Activated CD4-positive, alpha-beta T cell treated with anti-CD3 and anti-CD28 coated beads, Interleukin-2, Interleukin-4, amounts not matched to agents 100 ng/mL and 50 ng/mL, durations not matched to agents 16 hours and 8 hours (primary cell): ENCODE measurements around the gene DOLK.
A peak's percentile ranks its signal among the peaks of the same experiment; 100 is the strongest.
"Not testable (repeated sequence)": the region's sequence is repeated elsewhere in the genome, so short reads cannot be mapped to it uniquely, and the experiment has no call there.

Source experiments
- DNase-seq: peaks from one replicate; pipeline ENCODE4 v3.0.0-alpha.2; 2020; ENCODE audit warnings: low spot score

The DOLK gene

DNA sequence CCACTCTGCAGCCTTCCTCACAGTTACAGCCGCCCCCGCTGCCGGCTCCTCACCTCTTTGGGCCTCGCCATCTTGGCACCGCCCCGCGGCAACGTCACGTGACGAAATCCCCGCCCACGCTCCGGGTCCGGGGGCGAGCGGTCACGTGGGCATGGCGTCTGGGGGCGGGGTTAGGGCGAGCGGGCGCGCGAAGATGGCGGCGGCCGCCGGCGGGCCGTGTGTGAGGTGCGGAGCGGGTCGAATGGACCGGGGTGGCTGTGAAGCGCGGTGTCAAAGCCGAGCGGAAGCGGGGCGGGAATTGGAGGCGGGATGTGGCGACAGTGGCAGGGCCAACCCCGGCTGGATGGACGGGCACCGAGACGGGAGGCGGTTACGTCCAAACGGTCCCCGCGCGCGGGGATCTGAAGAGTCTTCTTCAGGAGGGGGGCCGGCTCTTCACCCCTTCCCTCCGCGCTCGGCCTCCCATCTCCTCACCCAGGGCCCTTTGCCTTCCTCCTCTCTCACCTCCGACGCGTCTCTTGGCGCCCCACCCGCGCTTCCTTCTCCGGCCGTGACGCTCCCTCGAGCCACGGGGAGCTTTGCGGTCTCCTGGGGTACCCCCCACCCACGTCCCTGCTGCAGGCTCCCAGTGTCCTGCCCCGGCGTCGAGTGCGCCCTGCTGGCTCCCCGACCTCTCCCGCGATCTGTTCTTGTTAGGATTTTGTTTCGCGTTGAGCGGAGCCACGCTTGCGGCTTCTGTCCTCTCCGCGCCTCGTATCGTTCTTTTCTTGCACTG, at the start of gene DOLK, which contains the start of gene NUP188:
DOLK (minus strand) TSS at position 77 of the 775 bp plus-strand sequence. CDS start 300 bp downstream, outside the sequence.
NUP188 (plus strand) TSS at position 173 of the 775 bp plus-strand sequence; CDS start at position 194, 21 bp downstream.
- DNase-seq = peak; percentile 98

DNA sequence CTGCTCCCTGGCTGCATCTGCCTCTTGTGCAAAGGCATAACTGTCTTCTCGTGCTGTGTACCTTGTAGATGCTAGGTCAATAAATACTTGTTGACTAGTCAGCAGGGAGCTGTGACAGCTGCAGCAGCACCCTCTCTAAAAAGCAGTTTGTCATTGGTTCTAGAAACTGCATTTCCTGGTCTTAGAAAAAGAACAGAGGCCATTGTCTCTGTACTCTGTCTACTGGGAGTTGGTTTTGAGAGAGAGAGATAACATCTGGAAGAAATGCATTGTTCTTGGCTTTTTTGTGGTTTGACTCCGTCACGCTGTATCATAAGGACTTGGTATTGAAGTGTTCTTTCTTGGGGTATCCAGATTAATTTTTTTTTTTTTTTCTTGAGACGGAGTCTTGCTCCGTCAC, 48.4 kb upstream of the DOLK start:
- DNase-seq = no peak

- DNase-seq = no peak
Observed at GRCh38 chr9:128992995-128993394, 45.6 kb upstream of the DOLK start.

- DNase-seq = no peak
Observed at GRCh38 chr9:128987805-128988204, 40.4 kb upstream of the DOLK start.

GRCh38 chr9:128986671-128987070, 39.3 kb upstream of the DOLK start:
- DNase-seq = no peak

GRCh38 chr9:128983536-128983935, 36.1 kb upstream of the DOLK start:
- no peak for DNase-seq

DNA sequence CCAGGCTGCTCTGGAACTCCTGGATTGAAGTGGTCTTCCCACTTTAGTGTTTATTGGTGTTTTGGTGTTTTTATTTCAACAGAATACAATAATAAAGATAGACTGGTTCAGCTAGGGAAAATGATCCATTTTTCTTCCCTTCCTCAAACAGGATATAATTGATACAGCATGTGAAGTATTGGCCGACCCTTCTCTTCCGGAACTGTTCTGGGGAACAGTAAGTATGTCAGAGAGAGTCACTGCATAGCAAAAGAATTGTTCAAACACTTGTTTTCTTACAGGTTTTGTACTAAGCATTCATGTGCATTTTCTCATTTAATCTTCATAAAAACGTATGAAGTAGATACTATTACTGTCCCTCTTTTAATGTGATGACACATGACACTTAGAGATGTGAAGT, 31.7 kb upstream of the DOLK start:
- DNase-seq = no peak

DNA sequence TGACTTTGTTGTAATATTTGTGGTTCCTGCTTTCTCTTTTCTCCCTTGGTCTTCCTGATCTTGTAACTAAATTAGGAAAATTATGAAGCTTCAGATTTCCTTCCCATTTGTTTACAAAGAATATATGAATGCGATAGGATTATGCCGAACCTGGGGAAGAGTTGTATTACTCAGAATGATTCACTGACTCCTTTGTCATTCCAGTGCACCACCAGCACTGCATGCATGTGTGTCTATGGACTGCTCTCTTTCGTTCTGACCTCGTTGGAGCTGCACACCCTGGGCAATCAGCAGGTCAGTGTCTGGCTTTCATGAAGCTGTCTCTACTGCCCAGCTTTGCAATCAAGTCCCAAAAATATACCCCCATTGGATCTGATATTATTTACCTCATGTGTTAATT, 25.6 kb upstream of the DOLK start:
- no peak for DNase-seq

- DNase-seq = no peak
Observed at GRCh38 chr9:128969491-128969890, 22.1 kb upstream of the DOLK start.

- not testable (repeated sequence) for DNase-seq
Observed at GRCh38 chr9:128961403-128961802, 14.0 kb upstream of the DOLK start.

DNA sequence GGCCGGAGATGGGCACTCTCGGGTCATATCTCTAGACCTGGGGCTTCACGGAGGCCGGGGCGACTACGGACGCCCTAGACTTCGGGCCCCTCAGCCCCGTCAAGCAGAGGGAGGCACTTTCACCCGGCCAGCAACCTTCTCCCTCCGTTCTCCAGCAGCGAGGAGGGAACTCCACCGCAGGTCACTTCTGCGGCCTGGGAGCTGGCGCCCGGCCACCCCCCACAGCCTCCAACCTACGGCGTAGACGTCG, 201 bp downstream of the DOLK start:
- DNase-seq = no peak

DNA sequence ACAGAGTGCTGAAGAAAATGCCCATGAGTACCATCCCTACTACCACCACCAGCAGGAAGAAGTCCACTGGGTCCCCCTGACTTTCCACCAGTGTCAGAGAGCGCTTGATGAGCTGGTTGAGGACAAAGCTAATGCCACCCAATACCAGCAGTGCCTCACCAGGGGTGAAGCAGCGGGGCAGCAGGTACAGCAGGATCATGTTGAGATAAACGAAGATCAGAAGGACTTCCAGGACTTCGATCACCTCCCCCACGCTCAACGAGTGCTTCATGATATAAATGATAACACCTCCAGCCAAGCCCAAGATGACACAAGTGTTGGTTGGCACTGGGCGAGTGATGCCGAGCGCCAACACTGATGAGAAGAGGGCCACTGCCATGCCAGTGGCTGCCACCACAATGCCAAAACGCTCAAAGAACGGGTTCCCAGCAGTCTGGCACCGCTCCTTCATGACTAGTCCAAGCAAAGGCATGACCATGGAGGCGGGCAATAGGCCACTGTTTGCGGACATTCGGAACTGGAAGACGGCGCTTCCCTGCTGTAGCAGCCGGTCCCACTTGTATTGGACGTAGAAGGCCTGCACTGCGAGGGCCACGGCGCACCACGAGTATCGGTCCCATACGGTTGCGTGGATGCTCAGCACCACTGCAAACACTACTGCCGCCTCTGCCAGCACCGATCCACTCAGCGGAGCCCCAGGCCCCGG, 679 bp downstream of the DOLK start:
- DNase-seq = peak; percentile 9

DNA sequence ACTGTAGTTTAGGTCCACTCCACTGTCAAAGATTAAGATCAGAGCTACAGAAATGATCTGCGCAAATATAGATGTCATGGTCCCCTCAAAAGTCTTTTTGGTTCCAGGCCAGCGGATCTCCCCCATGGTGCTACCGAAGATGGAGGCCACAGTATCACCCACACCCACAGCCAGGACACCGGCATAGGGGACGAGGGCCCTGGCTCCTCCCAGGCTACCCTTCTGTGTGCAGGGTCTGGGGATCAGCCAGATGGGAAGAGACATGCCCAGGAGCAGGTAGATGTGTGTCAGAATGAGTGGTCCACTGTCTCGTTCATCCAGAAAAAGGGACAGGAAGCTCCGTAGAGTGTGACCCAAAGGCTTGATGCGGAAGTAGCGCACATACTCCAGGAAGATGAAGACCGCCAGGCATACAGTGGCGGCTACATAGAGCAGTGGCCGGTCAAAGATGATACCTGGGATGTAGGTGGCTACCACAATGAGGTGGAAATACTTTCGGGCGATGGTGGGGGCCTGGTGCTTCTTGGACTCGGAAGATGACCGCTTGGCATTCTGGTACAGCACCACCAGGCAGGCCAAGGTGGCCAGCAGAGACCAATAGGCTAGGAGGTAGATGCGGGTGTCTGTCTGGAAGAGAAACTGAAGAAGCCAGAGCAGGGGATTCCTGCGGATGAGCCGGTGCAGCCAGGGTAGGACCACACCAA, 1.5 kb downstream of the DOLK start:
- DNase-seq = no peak

DNA sequence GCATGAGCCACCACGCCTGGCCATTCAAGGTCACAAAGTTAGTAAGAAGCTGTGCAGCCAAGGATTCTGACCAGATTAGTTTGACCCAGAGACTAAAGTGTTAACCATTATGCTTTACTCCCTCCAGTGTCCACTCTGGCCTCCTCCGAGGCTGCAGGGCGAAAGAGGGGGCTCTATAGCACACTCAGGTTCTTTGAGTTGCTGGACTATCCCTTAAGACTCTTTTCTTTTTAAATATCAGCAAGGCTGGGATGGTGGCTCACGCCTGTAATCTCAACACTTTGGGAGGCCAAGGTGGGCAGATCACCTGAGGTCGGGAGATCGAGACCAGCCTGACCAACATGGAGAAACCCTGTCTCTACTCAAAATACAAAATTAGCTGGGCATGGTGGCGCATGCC, 2.4 kb downstream of the DOLK start:
- not testable (repeated sequence) for DNase-seq

DNA sequence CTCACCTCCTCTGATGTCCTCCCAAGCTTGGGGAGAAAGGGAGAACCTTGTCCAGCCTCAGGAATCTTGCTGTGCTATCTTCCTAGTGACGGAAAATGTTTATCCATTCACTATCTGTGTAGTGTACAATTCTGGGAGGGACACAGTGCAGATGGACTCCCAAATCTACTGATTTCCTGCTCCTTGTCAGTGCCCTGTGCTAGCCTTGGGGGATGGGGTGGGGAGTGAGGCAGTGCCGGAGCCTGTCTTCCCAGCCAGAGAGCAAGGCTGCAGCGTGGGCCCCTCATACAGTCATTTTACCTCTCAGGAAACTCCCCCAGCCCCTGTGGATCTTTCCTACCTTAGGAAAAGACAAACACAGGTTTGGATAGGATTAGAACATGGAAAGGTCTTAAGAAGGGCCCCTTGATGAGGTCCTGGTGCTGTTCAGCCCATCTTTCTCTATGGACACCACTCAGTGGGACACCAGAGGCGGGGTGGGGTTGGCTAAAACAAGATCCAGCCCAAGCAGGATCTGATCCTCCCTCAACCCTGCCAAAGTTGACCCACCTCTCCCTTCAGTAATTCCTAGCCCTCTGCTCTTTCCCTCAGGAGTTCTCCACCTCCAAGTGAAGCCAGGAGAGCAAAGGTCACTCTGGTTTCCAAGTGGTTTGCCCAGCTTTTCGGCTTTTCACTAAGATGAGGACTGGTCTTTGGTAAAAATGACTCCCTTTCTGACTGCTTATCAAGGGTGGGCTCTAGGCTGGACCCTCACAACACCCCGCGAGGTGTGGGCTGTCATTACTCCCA, 3.4 kb downstream of the DOLK start:
- no peak for DNase-seq

DNA sequence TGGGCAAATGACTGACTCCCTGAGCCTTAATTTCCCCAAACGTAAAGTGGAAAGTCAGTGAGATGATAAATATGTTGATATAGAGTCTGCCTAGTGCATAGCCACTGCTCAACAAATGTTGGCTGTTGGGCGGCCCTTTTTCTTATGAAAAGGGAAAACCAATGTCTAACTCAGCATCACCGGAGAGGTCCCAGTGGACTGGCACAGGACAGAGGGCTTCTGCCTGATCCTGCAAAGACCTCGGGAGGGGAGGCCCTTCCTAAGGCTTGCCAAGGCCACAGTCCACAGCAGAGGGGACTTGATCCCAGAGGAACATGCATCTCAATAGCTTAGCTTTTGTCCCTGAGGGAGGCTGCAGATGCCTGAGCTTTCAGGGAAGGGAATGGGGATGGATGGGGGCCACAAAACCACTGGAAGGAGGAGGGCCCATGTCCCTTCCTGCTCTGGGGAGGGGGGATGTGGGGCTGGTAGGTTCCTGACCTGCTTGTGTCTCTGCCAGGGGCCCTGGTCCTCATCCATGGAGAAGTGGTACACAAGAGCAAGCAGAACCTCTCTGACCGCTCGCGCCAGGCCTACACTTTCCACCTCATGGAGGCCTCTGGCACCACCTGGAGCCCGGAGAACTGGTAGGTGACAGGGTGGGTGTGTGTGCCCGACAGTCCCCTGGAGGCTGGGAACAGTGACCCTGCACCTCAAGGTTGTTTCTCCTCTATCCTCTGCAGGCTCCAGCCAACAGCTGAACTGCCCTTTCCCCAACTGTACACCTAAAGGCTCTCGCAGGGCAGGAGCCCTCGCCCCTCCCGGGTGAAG, 6.3 kb downstream of the DOLK start:
- no peak for DNase-seq

DNA sequence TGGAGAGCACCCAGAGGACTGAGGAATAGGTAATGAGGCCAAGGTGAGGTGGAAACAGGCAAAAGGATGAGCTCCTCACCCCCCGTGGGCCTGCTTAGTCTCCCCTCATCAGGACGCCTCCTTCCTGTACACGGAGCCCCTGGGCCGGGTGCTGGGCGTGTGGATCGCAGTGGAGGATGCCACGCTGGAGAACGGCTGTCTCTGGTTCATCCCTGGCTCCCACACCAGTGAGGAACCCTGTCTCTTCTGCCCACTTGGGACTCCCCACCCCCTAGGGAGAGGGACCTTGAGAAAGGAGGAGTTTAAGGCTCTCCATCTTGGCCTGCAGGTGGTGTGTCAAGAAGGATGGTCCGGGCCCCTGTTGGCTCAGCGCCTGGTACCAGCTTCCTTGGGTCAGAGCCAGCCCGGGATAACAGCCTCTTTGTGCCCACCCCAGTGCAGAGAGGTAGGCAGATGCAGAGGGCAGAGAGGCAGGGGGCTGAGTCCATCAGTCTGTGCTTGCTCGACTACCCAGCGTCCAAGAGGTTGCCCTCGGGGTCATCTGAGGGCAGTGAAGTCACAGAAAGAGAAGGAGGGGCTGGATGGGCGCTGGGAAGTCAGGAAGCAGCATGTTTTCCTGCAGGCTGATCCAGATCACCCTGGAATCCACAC, 7.0 kb downstream of the DOLK start:
- no peak for DNase-seq

GRCh38 chr9:128937310-128938165, 9.9 kb downstream of the DOLK start:
- no peak for DNase-seq

- DNase-seq = no peak
Observed at GRCh38 chr9:128936171-128936865, 11.1 kb downstream of the DOLK start.
